Sciatic nerve (tissue), 2 donors: ENCODE data around the gene RAPGEF2. TPM values are rescaled to one million over a fixed set of nuclear protein-coding genes. Genes with fewer than 3 reads are reported as not detected.

ENCODE experiments used
- ATAC-seq: fragments of 200-7000 bp; cut with Tn5 transposase; one replicate; pipeline ENCODE4 v1.9.1; 2020; ENCODE audit warnings: mild to moderate bottlenecking, moderate library complexity
- DNase-seq: peaks from one replicate; pipeline ENCODE4 v3.0.0-alpha.2; 2020; ENCODE audit warnings: low spot score
- intact Hi-C: fragments of 100-400 bp; cut with DNase I; formaldehyde crosslinking; loops from one replicate; pipeline ENCODE4 v1.14.2; 2022
- total RNA-seq: library from RNA; stranded (reverse); fragmentation: NEBNext Ultra II Directional; extraction: Animal tissue kit (Norgen Biotek cat#: 25700); gene quantifications from one replicate; pipeline ENCODE4 v1.2.1, GENCODE V29; 2021
- donor health status: DM: no; HTN: no; CAD: no.
- donor health status: DM: no; HTN: no; CAD: no.

RAPGEF2 gene
- total RNA-seq, 1 donor from 2014 or later = 74.0 TPM

GRCh38 chr4:159127745-159128518 is 25.1 kb downstream of the RAPGEF2 start:
- DNase-seq = no peak
- intact Hi-C loops = no loop called here
- no peak for ATAC-seq

DNA sequence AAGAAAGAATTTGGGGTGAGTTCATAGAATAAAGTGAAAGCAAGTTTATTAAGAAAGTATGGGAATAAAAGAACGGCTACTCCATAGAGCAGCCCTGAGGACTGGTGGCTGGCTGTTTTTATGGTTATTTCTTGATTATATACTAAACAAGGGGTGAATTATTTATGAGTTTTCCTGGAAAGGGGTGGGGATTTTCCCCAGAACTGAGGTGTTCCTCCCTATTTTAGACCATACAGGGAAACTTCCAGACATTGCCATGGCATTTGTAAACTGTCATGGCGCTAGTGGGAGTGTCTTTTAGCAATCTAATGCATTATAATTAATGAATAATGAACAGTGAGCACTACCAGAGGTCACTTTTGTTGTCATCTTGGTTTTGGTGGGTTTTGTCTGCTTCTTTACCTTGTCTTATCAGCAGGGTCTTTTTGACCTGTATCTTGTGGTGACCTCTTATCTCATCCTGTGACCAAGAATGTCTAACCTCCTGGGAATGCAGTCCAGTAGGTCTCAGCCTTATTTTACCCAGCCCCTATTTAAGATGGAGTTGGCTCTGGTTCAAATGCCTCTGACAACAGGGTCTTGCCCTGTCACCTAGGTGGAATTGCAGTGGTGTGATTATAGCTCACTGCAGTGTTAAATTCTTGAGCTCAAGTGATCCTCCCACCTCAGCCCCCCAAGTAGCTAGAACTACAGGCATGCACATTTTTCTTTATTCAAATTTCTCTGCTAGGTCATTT is 27.1 kb downstream of the RAPGEF2 start:
- DNase-seq (no peak), ATAC-seq (no peak)
- intact Hi-C loops = no loop called here

- no peak for ATAC-seq
- intact Hi-C loops = no loop called here
These were observed 28.7 kb downstream of the RAPGEF2 start for GRCh38 chr4:159131564-159131963.

GRCh38 chr4:159134429-159134828 is 31.6 kb downstream of the RAPGEF2 start:
- no peak for ATAC-seq
- intact Hi-C loops = no loop called here

More at GRCh38 chr4:159131564-159131963, 28.7 kb downstream of the RAPGEF2 start:
- no peak for DNase-seq

GRCh38 chr4:159137176-159137575 is 34.3 kb downstream of the RAPGEF2 start:
- intact Hi-C loops = no loop called here
- ATAC-seq = no peak
- no peak for DNase-seq

More at GRCh38 chr4:159134429-159134828, 31.6 kb downstream of the RAPGEF2 start:
- no peak for DNase-seq

DNA sequence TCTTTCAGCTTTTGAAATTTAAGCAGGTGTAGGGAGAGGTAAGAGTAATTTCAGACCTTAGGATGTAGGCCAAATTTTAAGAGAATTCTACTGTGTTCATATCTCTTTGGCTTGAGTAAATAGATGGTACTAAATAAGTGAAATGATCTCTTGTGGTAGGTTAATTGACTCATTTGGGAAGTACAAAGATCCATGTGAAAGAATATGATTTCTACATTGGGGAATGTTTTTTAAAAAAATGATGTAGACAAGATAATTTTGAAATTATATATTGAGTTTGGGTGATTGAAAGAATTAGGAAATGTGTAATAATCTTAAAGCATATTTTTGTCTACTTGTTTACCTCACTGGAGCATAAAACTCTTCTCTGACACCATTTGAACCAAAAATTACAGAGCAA is 35.6 kb downstream of the RAPGEF2 start:
- intact Hi-C loops = no loop called here
- DNase-seq = no peak
- ATAC-seq = no peak

GRCh38 chr4:159141193-159141592 is 38.3 kb downstream of the RAPGEF2 start:
- intact Hi-C loops = no loop called here
- DNase-seq (no peak), ATAC-seq (no peak)

- intact Hi-C loops = no loop called here
- no peak for DNase-seq
- no peak for ATAC-seq
These were observed 39.4 kb downstream of the RAPGEF2 start for GRCh38 chr4:159142241-159142640.

DNA sequence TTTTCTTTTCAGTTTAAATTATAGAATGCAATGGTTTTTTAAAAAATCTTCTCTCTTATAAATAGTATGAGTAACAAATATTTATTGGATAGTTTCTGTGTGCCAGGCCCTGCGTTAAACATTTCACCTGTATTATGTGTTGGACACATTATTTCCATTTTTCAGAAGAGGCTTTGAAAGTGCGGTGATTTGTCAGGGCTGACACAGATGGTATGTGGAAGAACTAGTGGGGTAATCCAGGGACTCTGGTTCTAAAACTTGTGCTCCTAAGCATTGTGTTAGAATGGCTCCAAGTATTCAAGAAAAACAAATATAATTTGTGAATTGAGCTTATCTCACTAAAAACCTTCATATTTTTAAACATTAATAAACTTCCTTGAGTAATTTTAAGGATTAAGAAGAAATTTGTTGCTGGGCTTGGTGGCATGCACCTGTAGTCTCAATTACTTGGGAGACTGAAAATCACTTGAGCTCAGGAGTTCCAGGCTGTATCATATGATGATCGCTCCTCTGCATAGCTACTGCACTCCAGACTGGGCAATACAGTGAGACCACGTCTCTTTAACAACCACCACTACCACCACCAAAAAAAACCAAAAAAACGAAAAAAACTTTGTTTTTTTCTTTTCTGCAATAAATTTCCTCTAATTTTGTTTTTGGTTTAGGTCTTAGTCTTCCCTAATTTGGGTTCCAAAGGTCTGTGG is 40.0 kb downstream of the RAPGEF2 start:
- DNase-seq (no peak), ATAC-seq (no peak)
- intact Hi-C loops = no loop called here

GRCh38 chr4:159143687-159144086 is 40.8 kb downstream of the RAPGEF2 start:
- DNase-seq = no peak
- ATAC-seq = no peak
- intact Hi-C loops = no loop called here

GRCh38 chr4:159144112-159144694 is 41.3 kb downstream of the RAPGEF2 start:
- intact Hi-C loops = no loop called here
- DNase-seq = no peak
- no peak for ATAC-seq

- DNase-seq (no peak), ATAC-seq (no peak)
- intact Hi-C loops = no loop called here
These were observed 42.6 kb downstream of the RAPGEF2 start for GRCh38 chr4:159145318-159145991.

DNA sequence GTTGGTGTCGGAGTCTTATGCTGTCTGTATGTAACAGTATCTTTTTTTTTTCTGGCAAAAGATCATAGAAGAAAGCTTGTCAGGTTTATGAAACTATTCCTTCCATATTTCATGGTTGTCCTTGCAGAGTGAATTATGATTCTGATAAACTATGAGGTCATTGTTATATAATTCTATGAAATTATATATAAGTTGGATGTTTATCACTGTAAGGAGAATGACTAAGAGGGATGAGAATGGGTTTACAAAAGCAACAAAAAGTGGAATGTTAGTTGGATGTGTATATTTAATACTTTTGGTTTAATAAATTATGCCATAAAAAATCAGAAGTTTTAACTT is 43.1 kb downstream of the RAPGEF2 start:
- ATAC-seq = no peak
- intact Hi-C loops = no loop called here

DNA sequence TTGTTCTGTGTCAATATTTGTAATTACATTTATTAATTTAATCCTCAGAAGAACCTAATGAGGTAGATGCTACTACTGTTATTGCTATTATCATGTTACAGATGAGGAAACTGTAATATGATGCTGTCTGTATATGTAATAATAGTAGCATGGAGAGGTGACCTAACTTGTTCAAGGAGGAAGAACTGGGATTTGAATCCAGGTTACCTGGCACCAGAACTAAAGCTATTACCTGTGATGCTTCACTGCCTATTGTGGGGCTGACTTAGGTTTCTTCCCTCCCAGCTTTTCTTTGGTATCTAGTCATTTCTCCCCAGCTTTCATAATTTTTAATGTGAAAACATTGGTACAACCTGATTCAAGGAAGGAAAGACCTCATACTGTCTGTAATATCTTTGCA is 43.6 kb downstream of the RAPGEF2 start:
- ATAC-seq (no peak), DNase-seq (no peak)
- intact Hi-C loops = no loop called here

More for the DNA sequence above, 43.1 kb downstream of the RAPGEF2 start:
- DNase-seq = no peak

DNA sequence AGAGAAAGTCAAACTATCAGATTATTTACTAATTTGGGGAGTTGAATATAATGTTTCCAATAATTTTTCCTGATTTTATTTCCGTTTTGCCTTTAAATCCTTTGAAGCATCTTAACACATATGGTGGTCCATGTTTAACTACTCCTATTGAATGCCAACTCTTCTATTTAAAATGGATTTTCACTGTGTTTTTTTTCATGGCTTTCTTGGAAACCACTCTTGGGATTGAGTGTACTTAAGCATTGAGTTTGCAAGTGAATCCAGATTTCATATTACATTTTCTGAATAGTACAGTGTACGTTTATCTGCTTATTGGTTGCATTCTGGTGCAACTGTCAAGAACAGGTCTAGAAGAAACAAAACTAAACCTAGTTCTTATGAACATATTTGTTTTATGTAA is 45.6 kb downstream of the RAPGEF2 start:
- DNase-seq (no peak), ATAC-seq (no peak)
- intact Hi-C loops = no loop called here

GRCh38 chr4:159149666-159150065 is 46.8 kb downstream of the RAPGEF2 start:
- DNase-seq (no peak), ATAC-seq (no peak)
- intact Hi-C loops = no loop called here

GRCh38 chr4:159150396-159150795 is 47.5 kb downstream of the RAPGEF2 start:
- DNase-seq (no peak), ATAC-seq (no peak)
- intact Hi-C loops = no loop called here

DNA sequence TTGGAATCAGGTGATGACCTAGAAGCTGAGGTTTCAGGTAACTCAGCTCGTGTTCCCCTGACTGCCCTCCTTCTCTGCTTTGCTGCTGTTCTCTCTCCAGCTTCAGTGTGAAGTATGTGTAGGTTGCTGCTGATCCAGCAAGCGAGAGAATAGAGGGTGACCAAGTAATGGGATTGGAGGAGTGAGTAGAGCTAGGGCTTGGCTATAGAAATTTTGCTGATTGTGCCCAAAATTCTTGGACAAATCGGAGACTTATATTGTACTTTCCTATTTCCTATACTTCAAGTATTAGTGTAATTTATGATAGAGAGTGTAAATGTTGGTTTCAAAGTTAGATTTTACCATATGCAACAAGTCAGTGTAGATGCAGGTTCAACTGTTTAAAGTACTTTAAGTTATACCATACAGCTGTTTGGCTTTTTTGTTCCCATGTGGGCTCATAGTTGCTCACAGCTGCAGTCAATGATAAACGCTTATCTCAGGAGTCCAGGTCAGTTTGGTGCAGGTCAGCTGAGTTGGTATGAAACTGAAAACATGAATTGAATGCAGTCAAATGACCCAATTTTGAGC is 48.0 kb downstream of the RAPGEF2 start:
- intact Hi-C loops = no loop called here
- ATAC-seq = no peak

DNA sequence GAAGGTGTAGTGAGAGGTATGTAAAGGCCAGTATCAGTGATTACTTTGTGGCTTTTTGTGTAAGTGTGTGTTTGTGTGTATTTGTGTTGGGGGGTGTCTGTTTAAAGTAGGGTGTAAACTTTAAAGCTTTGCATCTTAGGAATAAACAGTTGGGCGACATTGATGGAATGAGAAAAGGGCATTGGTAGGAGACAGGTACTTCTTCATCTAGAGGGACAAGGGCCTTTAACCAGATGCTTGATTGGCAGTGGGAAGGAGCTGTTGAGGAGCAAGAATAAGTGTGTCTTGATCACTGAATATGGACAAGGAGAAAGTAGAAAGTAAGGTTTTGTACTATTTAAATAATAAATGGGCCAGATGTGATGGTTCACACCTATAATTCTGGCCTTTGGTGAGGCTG is 48.8 kb downstream of the RAPGEF2 start:
- DNase-seq = no peak
- intact Hi-C loops = no loop called here
- ATAC-seq = no peak

More for the DNA sequence above, 48.0 kb downstream of the RAPGEF2 start:
- no peak for DNase-seq
